GM19438 (cell line): ENCODE measurements around the gene CCND1.

Source experiments
- ATAC-seq: cut with Tn5 transposase; IDR thresholded peaks from one replicate; pipeline ENCODE4 v1.9.1; 2021; ENCODE audit warnings: low read depth; ENCODE audit not compliant: unreplicated experiment

CCND1 gene

GRCh38 chr11:69651834-69652620 is 11.1 kb downstream of the CCND1 start:
- ATAC-seq, result no peak

- ATAC-seq, result no peak
Measured at GRCh38 chr11:69652999-69653398, 12.0 kb downstream of the CCND1 start.

GRCh38 chr11:69653406-69653960 is 12.5 kb downstream of the CCND1 start:
- no peak for ATAC-seq

GRCh38 chr11:69654001-69654659 is 13.2 kb downstream of the CCND1 start:
- ATAC-seq, result no peak

- no peak for ATAC-seq
Measured at GRCh38 chr11:69654660-69655478, 13.9 kb downstream of the CCND1 start.

GRCh38 chr11:69655479-69656428 is 14.8 kb downstream of the CCND1 start:
- ATAC-seq, result no peak

GRCh38 chr11:69656536-69657455 is 15.8 kb downstream of the CCND1 start:
- ATAC-seq, result no peak

- no peak for ATAC-seq
Measured at GRCh38 chr11:69657456-69657910, 16.5 kb downstream of the CCND1 start.

- no peak for ATAC-seq
Measured at GRCh38 chr11:69657911-69658625, 17.1 kb downstream of the CCND1 start.

GRCh38 chr11:69658626-69659450 is 17.9 kb downstream of the CCND1 start:
- no peak for ATAC-seq

GRCh38 chr11:69659591-69659990 is 18.6 kb downstream of the CCND1 start:
- ATAC-seq, result no peak

- ATAC-seq, result no peak
Measured at GRCh38 chr11:69660001-69660500, 19.1 kb downstream of the CCND1 start.

- ATAC-seq, result no peak
Measured at GRCh38 chr11:69661413-69661715, 20.4 kb downstream of the CCND1 start.

GRCh38 chr11:69662021-69662698 is 21.2 kb downstream of the CCND1 start:
- ATAC-seq, result no peak

GRCh38 chr11:69662806-69663205 is 21.9 kb downstream of the CCND1 start:
- no peak for ATAC-seq

- no peak for ATAC-seq
Measured at GRCh38 chr11:69663326-69663725, 22.4 kb downstream of the CCND1 start.
